ENCODE data around the gene PPARD. TPM values are rescaled to one million over a fixed set of nuclear protein-coding genes. Genes with fewer than 3 reads are reported as not detected.

The PPARD gene
- total RNA-seq, 1 donor from 2014 or later: 27.0 TPM

DNA sequence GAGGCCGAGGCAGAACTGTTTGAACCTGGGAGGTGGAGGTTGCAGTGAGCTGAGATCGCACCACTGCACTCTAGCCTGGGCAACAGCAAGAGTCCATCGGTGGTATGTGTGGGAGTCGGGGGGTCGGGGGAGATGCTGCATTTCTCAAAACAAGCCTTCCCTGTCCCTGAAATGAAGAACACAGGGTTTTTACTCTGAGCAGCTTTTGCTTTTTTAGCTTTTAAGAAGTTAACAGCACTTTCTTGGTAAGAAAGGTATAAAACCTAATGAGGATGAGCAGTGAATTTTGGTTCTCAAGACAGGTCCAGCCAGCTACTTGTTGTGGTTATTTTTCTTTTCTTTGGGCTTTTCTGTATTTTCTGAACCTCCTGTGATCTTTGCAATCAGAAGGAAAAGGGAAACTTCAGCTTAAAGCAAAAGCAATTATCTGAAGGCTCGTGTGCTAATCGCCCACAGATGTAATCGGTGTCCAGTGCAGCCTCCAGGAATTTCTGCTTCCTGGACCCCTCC is 129.5 kb downstream of the PPARD start:
- TF ChIP-seq CTCF (IDR thresholded peaks at IDR 0.05): no peak
- Mint-ChIP-seq H3K36me3 (ENCODE audit: low read depth) (peaks cover 24% of the 10 kb centered on the region), H3K27me3 (ENCODE audit: low read depth) (no peaks in the 10 kb centered on the region), H3K4me3 (ENCODE audit: unreplicated experiment) (no peak overlapping the region), H3K9me3 (ENCODE audit: low read depth) (no peaks in the 10 kb centered on the region), H3K4me1 (ENCODE audit: low read depth) (peaks cover 41% of the 10 kb centered on the region), H3K27ac (ENCODE audit: unreplicated experiment) (peak overlapping the region; percentile 83)
- DNase-seq (ENCODE audit: low spot score): no peak

- H3K9me3 Mint-ChIP-seq (ENCODE audit: low read depth): no peaks in the 10 kb centered on the region
- H3K27ac Mint-ChIP-seq (ENCODE audit: unreplicated experiment): peak overlapping the region; percentile 83
- no peak for TF ChIP-seq CTCF (IDR thresholded peaks at IDR 0.05)
- H3K4me3 Mint-ChIP-seq (ENCODE audit: unreplicated experiment): no peak overlapping the region
- H3K36me3 Mint-ChIP-seq (ENCODE audit: low read depth): peaks cover 24% of the 10 kb centered on the region
- no peaks in the 10 kb centered on the region for H3K27me3 Mint-ChIP-seq (ENCODE audit: low read depth)
- DNase-seq (ENCODE audit: low spot score): no peak
- H3K4me1 Mint-ChIP-seq (ENCODE audit: low read depth): peaks cover 33% of the 10 kb centered on the region
Observed at GRCh38 chr6:35473075-35473849, 130.9 kb downstream of the PPARD start.

GRCh38 chr6:35473850-35474130 is 131.4 kb downstream of the PPARD start:
- peaks cover 33% of the 10 kb centered on the region for H3K4me1 Mint-ChIP-seq (ENCODE audit: low read depth)
- H3K36me3 Mint-ChIP-seq (ENCODE audit: low read depth): peaks cover 27% of the 10 kb centered on the region
- H3K4me3 Mint-ChIP-seq (ENCODE audit: unreplicated experiment): no peak overlapping the region
- DNase-seq (ENCODE audit: low spot score): no peak
- TF ChIP-seq CTCF (IDR thresholded peaks at IDR 0.05): no peak
- no peaks in the 10 kb centered on the region for H3K27me3 Mint-ChIP-seq (ENCODE audit: low read depth)
- peak overlapping the region; percentile 66 for H3K27ac Mint-ChIP-seq (ENCODE audit: unreplicated experiment)
- H3K9me3 Mint-ChIP-seq (ENCODE audit: low read depth): no peaks in the 10 kb centered on the region

- no peaks in the 10 kb centered on the region for H3K27me3 Mint-ChIP-seq (ENCODE audit: low read depth)
- peaks cover 25% of the 10 kb centered on the region for H3K36me3 Mint-ChIP-seq (ENCODE audit: low read depth)
- H3K27ac Mint-ChIP-seq (ENCODE audit: unreplicated experiment): no peak overlapping the region
- no peak for DNase-seq (ENCODE audit: low spot score)
- H3K9me3 Mint-ChIP-seq (ENCODE audit: low read depth): no peaks in the 10 kb centered on the region
- H3K4me1 Mint-ChIP-seq (ENCODE audit: low read depth): peaks cover 32% of the 10 kb centered on the region
- no peak for TF ChIP-seq CTCF (IDR thresholded peaks at IDR 0.05)
- H3K4me3 Mint-ChIP-seq (ENCODE audit: unreplicated experiment): no peak overlapping the region
Observed at GRCh38 chr6:35474131-35474941, 132.0 kb downstream of the PPARD start.

DNA sequence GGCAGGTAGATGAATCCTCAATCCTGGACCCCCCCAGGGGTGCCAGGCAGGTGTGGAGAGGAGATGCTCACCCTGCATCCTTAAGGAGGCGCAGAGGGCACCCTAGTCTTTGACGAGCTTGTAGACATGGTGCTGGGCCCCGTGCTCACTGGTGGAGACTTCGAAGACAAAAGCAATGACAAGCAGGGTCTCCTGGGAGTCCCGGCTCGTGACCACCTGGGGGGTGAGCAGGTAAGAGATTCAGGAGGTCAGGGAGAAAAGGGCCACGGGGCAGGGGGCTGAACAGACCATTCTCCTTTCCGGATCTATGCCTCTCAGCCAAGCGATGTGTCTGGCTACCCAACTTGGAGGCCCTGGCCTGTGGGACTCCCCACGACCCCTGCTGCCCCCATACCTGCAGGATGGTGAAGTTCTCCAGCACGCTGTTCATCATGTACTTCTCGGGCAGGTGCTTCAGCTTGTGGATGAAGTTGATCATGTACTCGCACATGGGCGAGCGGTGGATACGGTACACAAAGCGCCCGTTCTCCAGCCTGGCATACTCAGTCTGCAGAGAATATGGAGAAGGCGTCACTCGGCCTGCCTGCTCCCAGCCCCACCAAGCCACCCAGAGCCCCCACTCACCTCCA is 132.7 kb downstream of the PPARD start:
- Mint-ChIP-seq H3K36me3 (ENCODE audit: low read depth) (peaks cover 18% of the 10 kb centered on the region), H3K4me3 (ENCODE audit: unreplicated experiment) (no peak overlapping the region), H3K27ac (ENCODE audit: unreplicated experiment) (no peak overlapping the region), H3K4me1 (ENCODE audit: low read depth) (peaks cover 25% of the 10 kb centered on the region), H3K27me3 (ENCODE audit: low read depth) (no peaks in the 10 kb centered on the region), H3K9me3 (ENCODE audit: low read depth) (no peaks in the 10 kb centered on the region)
- TF ChIP-seq CTCF (IDR thresholded peaks at IDR 0.05): no peak
- no peak for DNase-seq (ENCODE audit: low spot score)

Measured in chondrocyte (in vitro differentiated cells).